ENCODE measurements around the gene CCDC197. TPM values are rescaled to one million over a fixed set of nuclear protein-coding genes. Genes with fewer than 3 reads are reported as not detected.

The CCDC197 gene
- polyA plus RNA-seq, 1 experiment = not detected

- no peak for DNase-seq (ENCODE audit: low read depth)
- Histone ChIP-seq H3K27me3 (ENCODE audit: control insufficient read depth, insufficient read depth, low read length) (no peaks in the 10 kb centered on the region), H3K4me3 (ENCODE audit: low read depth, low read length) (no peak overlapping the region), H3K36me3 (ENCODE audit: control insufficient read depth, insufficient read depth, low read length) (no peaks in the 10 kb centered on the region)
- ChIA-PET CTCF (interaction anchor here (0.8 to 2.4 kb wide), 3 partner anchors 26 to 35 kb away, joined by 3 to 15 read pairs (median 9); no protein-coding TSS in a partner anchor), POLR2A (no interaction called here)
- TF ChIP-seq CTCF (IDR thresholded peaks at IDR 0.05; ENCODE audit: insufficient read depth, low read depth, low read length) = no peak
Measured at GRCh38 chr14:93965946-93966474, 31.1 kb upstream of the CCDC197 start.

- ChIA-PET CTCF (interaction anchor here (1.0 to 2.9 kb wide), 3 partner anchors 17 to 169 kb away, joined by 3 to 16 read pairs (median 6); no protein-coding TSS in a partner anchor), POLR2A (no interaction called here)
- Histone ChIP-seq H3K4me3 (ENCODE audit: low read depth, low read length) (no peak overlapping the region), H3K27me3 (ENCODE audit: control insufficient read depth, insufficient read depth, low read length) (peaks cover 1% of the 10 kb centered on the region; the same call in 1 of the 2 replicates), H3K36me3 (ENCODE audit: control insufficient read depth, insufficient read depth, low read length) (no peaks in the 10 kb centered on the region)
- TF ChIP-seq CTCF (IDR thresholded peaks at IDR 0.05; ENCODE audit: insufficient read depth, low read depth, low read length) = no peak
- no peak for DNase-seq (ENCODE audit: low read depth)
Measured at GRCh38 chr14:93967637-93968250, 29.4 kb upstream of the CCDC197 start.

GRCh38 chr14:93969082-93969828, 27.8 kb upstream of the CCDC197 start:
- no peak for TF ChIP-seq CTCF (IDR thresholded peaks at IDR 0.05; ENCODE audit: insufficient read depth, low read depth, low read length)
- ChIA-PET POLR2A (no interaction called here), CTCF (interaction anchor here (1.1 to 2.9 kb wide), 3 partner anchors 25 to 32 kb away, joined by 4 to 16 read pairs (median 5); no protein-coding TSS in a partner anchor)
- no peak for DNase-seq (ENCODE audit: low read depth)
- Histone ChIP-seq H3K36me3 (ENCODE audit: control insufficient read depth, insufficient read depth, low read length) (no peaks in the 10 kb centered on the region), H3K4me3 (ENCODE audit: low read depth, low read length) (no peak overlapping the region), H3K27me3 (ENCODE audit: control insufficient read depth, insufficient read depth, low read length) (peaks cover 3% of the 10 kb centered on the region; the same call in 1 of the 2 replicates)

- no peak for DNase-seq (ENCODE audit: low read depth)
- peak; percentile 27; the same call in 1 of the 2 replicates for TF ChIP-seq CTCF (IDR thresholded peaks at IDR 0.05; ENCODE audit: insufficient read depth, low read depth, low read length)
- CTCF ChIA-PET = interaction anchor here (0.8 to 2.3 kb wide), 7 partner anchors 15 to 34 kb away, joined by 3 to 22 read pairs (median 5); no protein-coding TSS in a partner anchor
- Histone ChIP-seq H3K4me3 (ENCODE audit: low read depth, low read length) (no peak overlapping the region), H3K27me3 (ENCODE audit: control insufficient read depth, insufficient read depth, low read length) (peaks cover 3% of the 10 kb centered on the region; the same call in 1 of the 2 replicates), H3K36me3 (ENCODE audit: control insufficient read depth, insufficient read depth, low read length) (no peaks in the 10 kb centered on the region)
- POLR2A ChIA-PET = no interaction called here
Measured at GRCh38 chr14:93970585-93970964, 26.5 kb upstream of the CCDC197 start.
